ENCODE data around the gene SCARB1. TPM values are rescaled to one million over a fixed set of nuclear protein-coding genes. Genes with fewer than 3 reads are reported as not detected.

SCARB1 gene
- total RNA-seq, 1 donor = 9.4 TPM

DNA sequence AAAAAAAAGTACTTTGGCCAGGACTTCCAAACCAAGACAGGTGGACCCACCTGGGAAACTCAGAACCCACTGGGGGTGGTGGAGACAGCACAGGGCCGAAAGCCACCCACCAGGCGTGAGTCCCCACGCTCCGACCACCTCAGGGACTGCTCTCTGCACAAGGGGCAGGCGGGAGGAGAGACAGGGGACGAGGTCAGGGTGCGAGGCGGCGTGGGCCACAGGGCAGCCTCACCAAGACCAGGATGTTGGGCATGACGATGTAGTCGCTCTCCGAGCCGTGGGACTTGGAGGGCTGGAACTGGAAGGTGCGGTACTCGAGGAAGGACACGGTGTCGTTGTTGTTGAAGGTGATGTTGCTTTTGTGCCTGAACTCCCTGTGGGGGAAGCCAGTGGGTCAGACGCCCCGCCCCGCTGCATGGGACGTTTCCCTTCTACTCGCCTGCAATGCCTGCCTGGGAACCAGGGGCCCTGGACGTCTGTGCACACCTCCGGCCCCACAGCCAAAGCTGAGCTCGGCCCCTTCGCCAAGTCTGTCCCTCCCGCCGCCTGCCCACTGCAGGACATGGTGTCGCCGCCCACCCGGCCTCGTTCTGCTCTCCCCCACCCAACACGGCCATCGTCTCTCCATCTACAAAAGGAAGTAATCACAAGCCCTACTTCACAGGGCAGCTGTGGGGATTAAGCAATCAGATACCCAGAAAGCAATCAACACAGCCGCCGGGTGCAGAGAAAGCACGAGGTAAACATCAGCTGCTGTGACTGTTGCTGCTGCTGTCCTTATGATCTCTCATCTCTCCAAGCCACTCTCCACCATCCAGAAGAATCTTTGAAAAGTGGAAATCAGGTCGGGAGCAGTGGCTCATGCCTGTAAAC lies 48.7 kb downstream of the SCARB1 start:
- no peaks in the 10 kb centered on the region for H3K9me3 ChIP-seq (ENCODE audit: low read depth, low read length)
- DNase-seq (ENCODE audit: insufficient read length, low spot score, missing footprints) = peak; percentile 58
- H4K20me1 ChIP-seq (ENCODE audit: insufficient read depth, low read length) = no peaks in the 10 kb centered on the region
- H3K4me2 ChIP-seq (ENCODE audit: insufficient read depth, low read length) = no peak overlapping the region
- peaks cover 3% of the 10 kb centered on the region for H3K4me1 ChIP-seq (ENCODE audit: insufficient read depth, low read length)
- peaks cover 11% of the 10 kb centered on the region for H3K36me3 ChIP-seq (ENCODE audit: insufficient read depth, low read length)
- H3K27ac ChIP-seq (ENCODE audit: low read depth, low read length) = no peak overlapping the region
- H3K4me3 ChIP-seq (ENCODE audit: insufficient read depth, low read length) = no peak overlapping the region
- no peak overlapping the region for H2AFZ ChIP-seq (ENCODE audit: low read length)
- TF ChIP-seq, protein P1, sequence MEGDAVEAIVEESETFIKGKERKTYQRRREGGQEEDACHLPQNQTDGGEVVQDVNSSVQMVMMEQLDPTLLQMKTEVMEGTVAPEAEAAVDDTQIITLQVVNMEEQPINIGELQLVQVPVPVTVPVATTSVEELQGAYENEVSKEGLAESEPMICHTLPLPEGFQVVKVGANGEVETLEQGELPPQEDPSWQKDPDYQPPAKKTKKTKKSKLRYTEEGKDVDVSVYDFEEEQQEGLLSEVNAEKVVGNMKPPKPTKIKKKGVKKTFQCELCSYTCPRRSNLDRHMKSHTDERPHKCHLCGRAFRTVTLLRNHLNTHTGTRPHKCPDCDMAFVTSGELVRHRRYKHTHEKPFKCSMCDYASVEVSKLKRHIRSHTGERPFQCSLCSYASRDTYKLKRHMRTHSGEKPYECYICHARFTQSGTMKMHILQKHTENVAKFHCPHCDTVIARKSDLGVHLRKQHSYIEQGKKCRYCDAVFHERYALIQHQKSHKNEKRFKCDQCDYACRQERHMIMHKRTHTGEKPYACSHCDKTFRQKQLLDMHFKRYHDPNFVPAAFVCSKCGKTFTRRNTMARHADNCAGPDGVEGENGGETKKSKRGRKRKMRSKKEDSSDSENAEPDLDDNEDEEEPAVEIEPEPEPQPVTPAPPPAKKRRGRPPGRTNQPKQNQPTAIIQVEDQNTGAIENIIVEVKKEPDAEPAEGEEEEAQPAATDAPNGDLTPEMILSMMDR (IDR thresholded peaks at IDR 0.05; ENCODE audit: extremely low read depth, low read depth, low read length) = no peak
- no peaks in the 10 kb centered on the region for H3K79me2 ChIP-seq (ENCODE audit: insufficient read depth, low read length)
- H3K27me3 ChIP-seq (ENCODE audit: insufficient read depth, low read length) = no peaks in the 10 kb centered on the region

DNA sequence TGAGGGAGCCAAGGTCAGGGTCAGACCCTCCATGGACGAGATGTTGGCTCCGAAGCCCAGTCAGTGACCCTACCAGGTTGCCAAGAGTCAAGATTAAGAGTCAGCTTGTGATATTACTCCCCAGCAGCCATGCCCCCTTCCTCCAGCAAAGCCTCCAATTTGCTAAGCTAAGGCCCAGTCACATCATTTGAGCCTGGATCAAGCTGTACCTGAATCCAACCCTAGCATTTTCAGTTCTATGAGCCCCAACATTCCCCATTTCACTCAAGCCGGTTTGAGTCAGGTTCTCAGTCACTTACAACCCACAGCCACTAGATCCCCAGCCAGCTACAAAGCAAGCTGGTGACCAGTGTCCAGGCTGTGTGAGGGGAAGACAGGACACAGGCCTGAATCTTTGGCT lies 49.9 kb downstream of the SCARB1 start:
- H2AFZ ChIP-seq (ENCODE audit: low read length) = no peak overlapping the region
- no peak for DNase-seq (ENCODE audit: insufficient read length, low spot score, missing footprints)
- no peak overlapping the region for H3K4me2 ChIP-seq (ENCODE audit: insufficient read depth, low read length)
- H3K36me3 ChIP-seq (ENCODE audit: insufficient read depth, low read length) = peaks cover 11% of the 10 kb centered on the region
- H4K20me1 ChIP-seq (ENCODE audit: insufficient read depth, low read length) = no peaks in the 10 kb centered on the region
- H3K4me1 ChIP-seq (ENCODE audit: insufficient read depth, low read length) = peaks cover 9% of the 10 kb centered on the region
- no peaks in the 10 kb centered on the region for H3K27me3 ChIP-seq (ENCODE audit: insufficient read depth, low read length)
- no peaks in the 10 kb centered on the region for H3K9me3 ChIP-seq (ENCODE audit: low read depth, low read length)
- H3K27ac ChIP-seq (ENCODE audit: low read depth, low read length) = no peak overlapping the region
- no peaks in the 10 kb centered on the region for H3K79me2 ChIP-seq (ENCODE audit: insufficient read depth, low read length)
- no peak overlapping the region for H3K4me3 ChIP-seq (ENCODE audit: insufficient read depth, low read length)
- TF ChIP-seq, protein P1 (IDR thresholded peaks at IDR 0.05; ENCODE audit: extremely low read depth, low read depth, low read length) = no peak

DNA sequence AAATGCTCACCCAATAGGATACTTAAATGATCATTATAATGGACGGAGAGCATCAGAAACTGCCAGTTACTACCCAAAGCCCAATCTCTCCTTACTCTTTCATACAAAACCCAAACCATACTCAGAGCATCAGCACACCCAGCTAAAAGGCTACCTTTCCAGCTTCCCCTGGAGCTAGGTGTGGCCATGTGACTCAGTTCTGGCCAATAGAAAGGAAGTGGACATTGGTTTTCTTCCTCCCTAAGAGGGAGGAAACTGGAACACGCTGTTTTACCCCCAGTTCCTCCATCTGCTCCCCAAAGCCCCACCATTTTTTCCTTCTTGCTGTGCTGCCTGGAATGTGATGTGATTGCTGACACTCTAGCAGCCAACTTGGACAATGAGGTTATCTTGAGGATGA lies 50.7 kb downstream of the SCARB1 start:
- Histone ChIP-seq H3K4me1 (ENCODE audit: insufficient read depth, low read length) (peaks cover 9% of the 10 kb centered on the region), H3K36me3 (ENCODE audit: insufficient read depth, low read length) (peaks cover 11% of the 10 kb centered on the region), H3K4me3 (ENCODE audit: insufficient read depth, low read length) (no peak overlapping the region), H3K79me2 (ENCODE audit: insufficient read depth, low read length) (no peaks in the 10 kb centered on the region), H3K9me3 (ENCODE audit: low read depth, low read length) (no peaks in the 10 kb centered on the region), H2AFZ (ENCODE audit: low read length) (no peak overlapping the region), H3K4me2 (ENCODE audit: insufficient read depth, low read length) (no peak overlapping the region), H3K27ac (ENCODE audit: low read depth, low read length) (no peak overlapping the region), H4K20me1 (ENCODE audit: insufficient read depth, low read length) (no peaks in the 10 kb centered on the region), H3K27me3 (ENCODE audit: insufficient read depth, low read length) (no peaks in the 10 kb centered on the region)
- TF ChIP-seq, protein P1 (IDR thresholded peaks at IDR 0.05; ENCODE audit: extremely low read depth, low read depth, low read length) = no peak
- DNase-seq (ENCODE audit: insufficient read length, low spot score, missing footprints) = peak; percentile 49

DNA sequence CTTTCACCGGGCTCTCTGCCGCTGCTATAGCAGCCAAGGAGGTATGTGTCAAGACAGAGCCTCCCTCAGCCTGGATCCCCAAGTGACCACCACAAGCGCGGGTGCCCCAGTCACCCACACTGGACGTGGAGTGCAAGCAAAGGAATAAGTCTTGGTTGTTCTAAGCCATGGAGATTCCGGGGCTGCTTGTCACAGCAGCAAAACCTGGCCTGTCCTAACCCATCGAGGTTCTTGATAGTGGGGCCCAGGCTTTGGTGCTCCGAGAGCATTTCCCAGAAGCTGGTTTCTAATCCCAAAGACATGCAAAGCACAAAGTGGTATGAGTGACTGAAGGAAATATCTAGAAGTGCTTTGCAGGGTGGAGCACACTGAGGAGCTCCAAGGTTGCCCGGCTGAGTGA lies 51.3 kb downstream of the SCARB1 start:
- TF ChIP-seq, protein P1 (IDR thresholded peaks at IDR 0.05; ENCODE audit: extremely low read depth, low read depth, low read length) = no peak
- Histone ChIP-seq H3K79me2 (ENCODE audit: insufficient read depth, low read length) (no peaks in the 10 kb centered on the region), H3K27ac (ENCODE audit: low read depth, low read length) (no peak overlapping the region), H3K36me3 (ENCODE audit: insufficient read depth, low read length) (peaks cover 11% of the 10 kb centered on the region), H3K4me2 (ENCODE audit: insufficient read depth, low read length) (no peak overlapping the region), H3K4me1 (ENCODE audit: insufficient read depth, low read length) (peaks cover 9% of the 10 kb centered on the region), H4K20me1 (ENCODE audit: insufficient read depth, low read length) (no peaks in the 10 kb centered on the region), H3K9me3 (ENCODE audit: low read depth, low read length) (no peaks in the 10 kb centered on the region), H2AFZ (ENCODE audit: low read length) (no peak overlapping the region), H3K27me3 (ENCODE audit: insufficient read depth, low read length) (no peaks in the 10 kb centered on the region), H3K4me3 (ENCODE audit: insufficient read depth, low read length) (no peak overlapping the region)
- DNase-seq (ENCODE audit: insufficient read length, low spot score, missing footprints) = peak; percentile 45

All from osteoblast (primary cell).